Esophagus muscularis mucosa (tissue), 3 donors: Measurements from ENCODE around the gene SETBP1.

Experiments used
- CTCF ChIP-seq, 3 experiments: fragments of 200-600 bp in 2 of 3; fragments of 450-650 bp in 1 of 3; sonication (generic) in 2 of 3; IDR thresholded peaks; one replicate each; pipeline ENCODE4 v1.5.1; 2017 to 2019; ENCODE audit warnings: antibody characterized with exemption in 3 of 3, mild to moderate bottlenecking in 2 of 3, moderate library complexity in 1 of 3
- POLR2A ChIP-seq: fragments of 450-650 bp; IDR thresholded peaks from one replicate; pipeline ENCODE4 v1.6.1; 2017; ENCODE audit warnings: antibody characterized with exemption, moderate library complexity, mild to moderate bottlenecking, low read depth

- TF ChIP-seq CTCF (IDR thresholded peaks at IDR 0.05) (no peak), POLR2A (no peak)
These were observed 101.9 kb downstream of the SETBP1 start for GRCh38 chr18:44782617-44783016.
